H9 (cell line): ENCODE measurements around the gene SNX4. TPM values are rescaled to one million over a fixed set of nuclear protein-coding genes. Genes with fewer than 3 reads are reported as not detected.

Experiments used
- DNase-seq: peaks from one replicate; pipeline ENCODE4 v3.0.0-alpha.2; 2017
- H2AFZ ChIP-seq: one replicate; pipeline ENCODE4 v1.6.1; 2013; ENCODE audit warnings: mild to moderate bottlenecking, low read length, control low read depth, moderate library complexity
- H2AK5ac ChIP-seq: 2 replicates; pipeline ENCODE4 v1.6.1; 2013; ENCODE audit warnings: low read length, control low read depth, mixed read lengths; ENCODE audit not compliant: insufficient read length
- H2BK120ac ChIP-seq: one replicate; pipeline ENCODE4 v1.6.1; 2013; ENCODE audit warnings: low read depth, mild to moderate bottlenecking, low read length, control low read depth, inconsistent platforms; ENCODE audit not compliant: poor library complexity, severe bottlenecking
- H2BK12ac ChIP-seq: 2 replicates; pipeline ENCODE4 v1.6.1; 2013; ENCODE audit warnings: low read length, control low read depth, mixed read lengths, low read depth; ENCODE audit not compliant: insufficient read length
- H2BK15ac ChIP-seq: 2 replicates; pipeline ENCODE4 v1.6.1; 2013; ENCODE audit warnings: low read depth, low read length, control low read depth
- H2BK20ac ChIP-seq: one replicate; pipeline ENCODE4 v1.6.1; 2013; ENCODE audit warnings: low read depth, mild to moderate bottlenecking, low read length, control low read depth, inconsistent platforms; ENCODE audit not compliant: poor library complexity, severe bottlenecking
- H2BK5ac ChIP-seq: 2 replicates; pipeline ENCODE4 v1.6.1; 2013; ENCODE audit warnings: low read length, control low read depth, mixed read lengths; ENCODE audit not compliant: insufficient read length
- H3K14ac ChIP-seq: 2 replicates; pipeline ENCODE4 v1.6.1; 2013; ENCODE audit warnings: low read length, control low read depth; ENCODE audit not compliant: insufficient read depth
- H3K18ac ChIP-seq: 2 replicates; pipeline ENCODE4 v1.6.1; 2013; ENCODE audit warnings: low read depth, mild to moderate bottlenecking, mixed read lengths, low read length, control low read depth; ENCODE audit not compliant: insufficient read length
- H3K23ac ChIP-seq: 2 replicates; pipeline ENCODE4 v1.6.1; 2013; ENCODE audit warnings: low read length, control low read depth, mixed read lengths, low read depth; ENCODE audit not compliant: insufficient read length
- H3K23me2 ChIP-seq: 2 replicates; pipeline ENCODE4 v1.6.1; 2013; ENCODE audit warnings: low read depth, mild to moderate bottlenecking, mixed read lengths, low read length, control low read depth; ENCODE audit not compliant: insufficient read length, poor library complexity, severe bottlenecking
- H3K27ac ChIP-seq: 2 replicates; pipeline ENCODE4 v1.5.1; 2013; ENCODE audit warnings: low read length, control low read depth, mixed read lengths, low read depth; ENCODE audit not compliant: insufficient read length
- H3K27me3 ChIP-seq: 2 replicates; pipeline ENCODE4 v1.6.1; 2013; ENCODE audit warnings: low read length, control low read depth, inconsistent platforms; ENCODE audit not compliant: insufficient read depth
- H3K4ac ChIP-seq: 2 replicates; pipeline ENCODE4 v1.6.1; 2013; ENCODE audit warnings: low read depth, mild to moderate bottlenecking, control low read depth, inconsistent platforms, low read length, moderate library complexity
- H3K4me1 ChIP-seq: 2 replicates; pipeline ENCODE4 v1.6.1; 2013; ENCODE audit warnings: low read length, control low read depth, inconsistent platforms; ENCODE audit not compliant: insufficient read depth
- H3K4me2 ChIP-seq: 2 replicates; pipeline ENCODE4 v1.6.1; 2013; ENCODE audit warnings: low read length, control low read depth, mixed read lengths; ENCODE audit not compliant: insufficient read length, insufficient read depth
- H3K56ac ChIP-seq: 2 replicates; pipeline ENCODE4 v1.6.1; 2013; ENCODE audit warnings: low read depth, mild to moderate bottlenecking, mixed read lengths, low read length, control low read depth; ENCODE audit not compliant: insufficient read length
- H3K79me1 ChIP-seq: 2 replicates; pipeline ENCODE4 v1.6.1; 2013; ENCODE audit warnings: low read depth, mild to moderate bottlenecking, moderate library complexity, low read length, control low read depth, inconsistent platforms; ENCODE audit not compliant: insufficient read depth, poor library complexity, severe bottlenecking
- H3K79me2 ChIP-seq: 2 replicates; pipeline ENCODE4 v1.6.1; 2013; ENCODE audit warnings: low read length, control low read depth, inconsistent platforms; ENCODE audit not compliant: insufficient read depth
- H3K9ac ChIP-seq: 2 replicates; pipeline ENCODE4 v1.6.1; 2013; ENCODE audit warnings: low read length, control low read depth, mixed read lengths; ENCODE audit not compliant: insufficient read length; ENCODE audit errors: extremely low read depth
- H3K9me3 ChIP-seq: one replicate; pipeline ENCODE4 v1.6.1; 2013; ENCODE audit warnings: low read depth, low read length, inconsistent platforms; ENCODE audit not compliant: control insufficient read depth
- H3T11ph ChIP-seq: one replicate; pipeline ENCODE4 v1.6.1; 2013; ENCODE audit warnings: mild to moderate bottlenecking, low read length, control low read depth, inconsistent platforms
- H4K20me1 ChIP-seq: one replicate; pipeline ENCODE4 v1.6.1; 2013; ENCODE audit not compliant: control insufficient read depth, insufficient read length, insufficient read depth
- H4K5ac ChIP-seq: 2 replicates; pipeline ENCODE4 v1.6.1; 2013; ENCODE audit warnings: low read depth, mild to moderate bottlenecking, mixed read lengths, low read length, control low read depth; ENCODE audit not compliant: insufficient read length
- H4K8ac ChIP-seq: replicated peaks from 2 replicates; pipeline ENCODE4 v1.6.1; 2013; ENCODE audit warnings: low read length, control low read depth, mixed read lengths, low read depth; ENCODE audit not compliant: insufficient read length
- H4K91ac ChIP-seq: 2 replicates; pipeline ENCODE4 v1.6.1; 2013; ENCODE audit warnings: low read depth, mild to moderate bottlenecking, moderate library complexity, mixed read lengths, low read length, control low read depth; ENCODE audit not compliant: insufficient read length
- H3K27ac Mint-ChIP-seq, 3 experiments: 2 replicates in 2 of 3; 3 replicates in 1 of 3; pipeline ENCODE4 v1.8.0; 2020 to 2021; ENCODE audit warnings: mixed read lengths in 3 of 3, mild to moderate bottlenecking in 1 of 3, moderate library complexity in 1 of 3
- H3K27me3 Mint-ChIP-seq: 2 replicates; pipeline ENCODE4 v1.8.0; 2021; ENCODE audit warnings: low read depth, mild to moderate bottlenecking, moderate library complexity, mixed read lengths
- H3K36me3 Mint-ChIP-seq, 3 experiments: 2 replicates in 2 of 3; 3 replicates in 1 of 3; pipeline ENCODE4 v1.8.0; 2020 to 2021; ENCODE audit warnings: low read depth in 3 of 3, mixed read lengths in 3 of 3; ENCODE audit not compliant: insufficient read depth in 1 of 3
- H3K4me1 Mint-ChIP-seq, 2 experiments: 2 replicates each; pipeline ENCODE4 v1.8.0; 2020; ENCODE audit warnings: mixed read lengths in 2 of 2
- H3K4me3 Mint-ChIP-seq, 2 experiments: 2 replicates in 1 of 2; 3 replicates in 1 of 2; pipeline ENCODE4 v1.8.0; 2020 to 2021; ENCODE audit warnings: mild to moderate bottlenecking in 2 of 2, mixed read lengths in 2 of 2, moderate library complexity in 1 of 2
- H3K9me3 Mint-ChIP-seq, 2 experiments: 2 replicates in 1 of 2; 3 replicates in 1 of 2; pipeline ENCODE4 v1.8.0; 2020; ENCODE audit warnings: mild to moderate bottlenecking in 2 of 2, mixed read lengths in 2 of 2, moderate library complexity in 1 of 2
- WGBS: extraction: QIAGEN DNeasy Blood & Tissue Kit; methylation state at CpG from one replicate; pipeline ENCODE4 v1.1.7; 2013; ENCODE audit warnings: missing lambda C conversion rate, low lambda C conversion rate, mixed read lengths; ENCODE audit not compliant: insufficient read length; ENCODE audit errors: extremely low coverage; 5-methylcytosine and 5-hydroxymethylcytosine counted together
- total RNA-seq: library from RNA; stranded (reverse); gene quantifications from 2 replicates; pipeline ENCODE4 v1.2.1, GENCODE V29; 2021
- TF ChIP-seq, protein P1 (sequence below): fragments of 200-600 bp; sonication (generic); conservative IDR thresholded peaks from 3 replicates; pipeline ENCODE4 v1.8.0; 2021; ENCODE audit warnings: antibody characterized with exemption, mild to moderate bottlenecking

Gene SNX4
- total RNA-seq, 1 experiment from 2014 or later: 29.5 TPM

DNA sequence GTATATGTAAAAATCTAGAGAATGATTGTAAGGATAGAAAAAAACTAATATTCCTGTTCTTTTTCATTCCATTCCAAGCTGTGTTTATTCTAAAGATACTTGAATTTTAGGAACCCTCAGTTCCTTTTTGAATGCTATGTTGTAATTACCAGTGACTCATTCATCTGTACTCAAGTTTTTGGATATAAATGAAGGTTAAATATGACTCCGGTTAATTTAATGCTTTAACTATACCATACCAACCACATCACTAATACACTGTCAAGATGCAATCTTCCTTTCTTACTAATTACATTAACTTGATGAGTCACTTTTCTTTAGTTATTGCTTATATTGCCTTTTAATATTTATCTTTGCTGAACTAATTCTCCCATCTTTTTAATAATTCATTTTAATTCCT lies 76.1 kb downstream of the SNX4 start:
- Mint-ChIP-seq H3K4me3 (no peak overlapping the region), H3K27me3 (no peaks in the 10 kb centered on the region), H3K4me1 (no peaks in the 10 kb centered on the region; a peak in 1 of 4 replicates), H3K9me3 (peaks cover 0 to 3% of the 10 kb centered on the region in 2 experiments; a peak in 2 of 5 replicates), H3K27ac (no peak overlapping the region), H3K36me3 (peaks cover 6 to 18% (median 13%) of the 10 kb centered on the region in 3 experiments; a peak in 6 of 7 replicates)
- no peak overlapping the region for H2BK12ac ChIP-seq
- no peaks in the 10 kb centered on the region for H3K9me3 ChIP-seq
- H4K5ac ChIP-seq: no peak overlapping the region
- no peak overlapping the region for H3K4me2 ChIP-seq
- no peak overlapping the region for H3K27ac ChIP-seq
- no peaks in the 10 kb centered on the region for H3K79me2 ChIP-seq
- H4K20me1 ChIP-seq: no peaks in the 10 kb centered on the region
- H3K14ac ChIP-seq: no peak overlapping the region
- no peak overlapping the region for H2BK15ac ChIP-seq
- no peaks in the 10 kb centered on the region for H3K23me2 ChIP-seq
- no peak overlapping the region for H2BK20ac ChIP-seq
- H2AK5ac ChIP-seq: no peak overlapping the region
- H4K91ac ChIP-seq: no peak overlapping the region
- TF ChIP-seq, protein P1, sequence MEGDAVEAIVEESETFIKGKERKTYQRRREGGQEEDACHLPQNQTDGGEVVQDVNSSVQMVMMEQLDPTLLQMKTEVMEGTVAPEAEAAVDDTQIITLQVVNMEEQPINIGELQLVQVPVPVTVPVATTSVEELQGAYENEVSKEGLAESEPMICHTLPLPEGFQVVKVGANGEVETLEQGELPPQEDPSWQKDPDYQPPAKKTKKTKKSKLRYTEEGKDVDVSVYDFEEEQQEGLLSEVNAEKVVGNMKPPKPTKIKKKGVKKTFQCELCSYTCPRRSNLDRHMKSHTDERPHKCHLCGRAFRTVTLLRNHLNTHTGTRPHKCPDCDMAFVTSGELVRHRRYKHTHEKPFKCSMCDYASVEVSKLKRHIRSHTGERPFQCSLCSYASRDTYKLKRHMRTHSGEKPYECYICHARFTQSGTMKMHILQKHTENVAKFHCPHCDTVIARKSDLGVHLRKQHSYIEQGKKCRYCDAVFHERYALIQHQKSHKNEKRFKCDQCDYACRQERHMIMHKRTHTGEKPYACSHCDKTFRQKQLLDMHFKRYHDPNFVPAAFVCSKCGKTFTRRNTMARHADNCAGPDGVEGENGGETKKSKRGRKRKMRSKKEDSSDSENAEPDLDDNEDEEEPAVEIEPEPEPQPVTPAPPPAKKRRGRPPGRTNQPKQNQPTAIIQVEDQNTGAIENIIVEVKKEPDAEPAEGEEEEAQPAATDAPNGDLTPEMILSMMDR: no peak
- no peak overlapping the region for H3T11ph ChIP-seq
- H3K27me3 ChIP-seq: no peaks in the 10 kb centered on the region
- no peak overlapping the region for H2BK120ac ChIP-seq
- no peak for DNase-seq
- WGBS: no CpG with 5 or more reads among the region's 1 CpG
- no peak overlapping the region for H3K23ac ChIP-seq
- no peaks in the 10 kb centered on the region for H3K4me1 ChIP-seq
- no peak overlapping the region for H3K56ac ChIP-seq
- H3K79me1 ChIP-seq: no peaks in the 10 kb centered on the region
- no peak overlapping the region for H3K18ac ChIP-seq
- no peak overlapping the region for H2BK5ac ChIP-seq
- H3K4ac ChIP-seq: no peak overlapping the region
- no peak overlapping the region for H3K9ac ChIP-seq
- H2AFZ ChIP-seq: no peak overlapping the region
- no peak overlapping the region for H4K8ac ChIP-seq
